IMR-90 (cell line): Measurements from ENCODE around the gene SLC9C2. TPM values are rescaled to one million over a fixed set of nuclear protein-coding genes. Genes with fewer than 3 reads are reported as not detected.

Experiments
- ATAC-seq: fragments of 200-7000 bp; cut with Tn5 transposase; 2 replicates; pipeline ENCODE4 v1.9.1; 2020; ENCODE audit warnings: low read depth, mild to moderate bottlenecking, moderate library complexity
- BruUV-seq: library from RNA; stranded (reverse); fragments of 400-500 nt; replicated peaks from 2 replicates; lab custom pipeline; 2021; lab: Mats Ljungman, UMichigan
- CTCF ChIA-PET: fragments of 300-600 bp; formaldehyde crosslinking; extraction: SDS; loops from one replicate; lab custom pipeline; 2021; ENCODE audit warnings: antibody characterized with exemption; lab: Yijun Ruan, JAX
- POLR2A ChIA-PET: fragments of 300-600 bp; sonication (Branson Sonifier 250); formaldehyde crosslinking; loops from one replicate; lab custom pipeline; 2022; ENCODE audit warnings: antibody characterized with exemption; ENCODE audit not compliant: unreplicated experiment; lab: Charles Lee
- DNase-seq: peaks from one replicate; pipeline ENCODE4 v3.0.0; 2013
- H2AFZ ChIP-seq: replicated peaks from 2 replicates; pipeline ENCODE3; 2013; ENCODE audit warnings: low read length, mild to moderate bottlenecking; ENCODE audit not compliant: poor library complexity
- H2AK5ac ChIP-seq: 2 replicates; pipeline ENCODE4 v1.6.1; 2013; ENCODE audit warnings: low read depth, low read length, inconsistent platforms
- H2AK9ac ChIP-seq: replicated peaks from 2 replicates; pipeline ENCODE3; 2013; ENCODE audit warnings: mild to moderate bottlenecking, low read depth, low read length, moderate library complexity; ENCODE audit not compliant: poor library complexity
- H2BK120ac ChIP-seq: 2 replicates; pipeline ENCODE4 v1.6.1; 2013; ENCODE audit warnings: low read depth, low read length, inconsistent platforms
- H2BK15ac ChIP-seq: 3 replicates; pipeline ENCODE4 v1.6.1; 2013; ENCODE audit warnings: low read depth, low read length, inconsistent platforms
- H2BK20ac ChIP-seq: 2 replicates; pipeline ENCODE4 v1.6.1; 2013; ENCODE audit warnings: low read depth, mild to moderate bottlenecking, inconsistent platforms, low read length, moderate library complexity
- H2BK5ac ChIP-seq: 2 replicates; pipeline ENCODE4 v1.6.1; 2013; ENCODE audit warnings: mild to moderate bottlenecking, low read depth, low read length, inconsistent platforms; ENCODE audit not compliant: poor library complexity, severe bottlenecking
- H3K14ac ChIP-seq: replicated peaks from 2 replicates; pipeline ENCODE4 v1.6.1; 2013; ENCODE audit warnings: low read depth, low read length, inconsistent platforms
- H3K18ac ChIP-seq: 2 replicates; pipeline ENCODE4 v1.6.1; 2013; ENCODE audit warnings: low read depth, low read length, control low read depth
- H3K23ac ChIP-seq: 2 replicates; pipeline ENCODE4 v1.6.1; 2013; ENCODE audit warnings: low read depth, low read length, inconsistent platforms
- H3K27ac ChIP-seq: 2 replicates; pipeline ENCODE4 v1.5.1; 2013; ENCODE audit warnings: mild to moderate bottlenecking, control low read depth, low read length; ENCODE audit not compliant: insufficient read depth
- H3K27me3 ChIP-seq: 2 replicates; pipeline ENCODE4 v1.6.1; 2013; ENCODE audit warnings: low read length; ENCODE audit not compliant: control insufficient read depth, insufficient read depth
- H3K36me3 ChIP-seq: 2 replicates; pipeline ENCODE4 v1.6.1; 2013; ENCODE audit warnings: low read length, mixed read lengths; ENCODE audit not compliant: control insufficient read depth, insufficient read depth
- H3K4ac ChIP-seq: 2 replicates; pipeline ENCODE4 v1.6.1; 2013; ENCODE audit warnings: low read depth, low read length, inconsistent platforms
- H3K4me1 ChIP-seq: 2 replicates; pipeline ENCODE4 v1.6.1; 2013; ENCODE audit warnings: low read length, mixed read lengths; ENCODE audit not compliant: control insufficient read depth, insufficient read depth
- H3K4me2 ChIP-seq: 2 replicates; pipeline ENCODE4 v1.6.1; 2013; ENCODE audit warnings: low read depth, mild to moderate bottlenecking, control low read depth, low read length, moderate library complexity
- H3K4me3 ChIP-seq: 2 replicates; pipeline ENCODE4 v1.5.1; 2013; ENCODE audit warnings: low read depth, mild to moderate bottlenecking, control low read depth, low read length, moderate library complexity; ENCODE audit not compliant: insufficient read depth
- H3K56ac ChIP-seq: 2 replicates; pipeline ENCODE4 v1.6.1; 2013; ENCODE audit warnings: low read length, inconsistent platforms; ENCODE audit not compliant: insufficient read depth; ENCODE audit errors: extremely low read depth
- H3K79me1 ChIP-seq, 2 experiments: 2 replicates each; pipeline ENCODE4 v1.6.1; 2013; ENCODE audit warnings: low read length in 2 of 2, inconsistent platforms in 1 of 2, low read depth in 1 of 2
- H3K9ac ChIP-seq: 2 replicates; pipeline ENCODE4 v1.6.1; 2013; ENCODE audit warnings: low read depth, low read length, control low read depth
- H3K9me1 ChIP-seq: 2 replicates; pipeline ENCODE4 v1.6.1; 2013; ENCODE audit warnings: low read length, inconsistent platforms; ENCODE audit not compliant: insufficient read depth
- H3K9me3 ChIP-seq: 2 replicates; pipeline ENCODE4 v1.6.1; 2013; ENCODE audit warnings: low read length; ENCODE audit not compliant: control insufficient read depth, insufficient read depth
- H4K20me1 ChIP-seq: 2 replicates; pipeline ENCODE4 v1.6.1; 2013; ENCODE audit warnings: low read length, inconsistent platforms; ENCODE audit not compliant: insufficient read depth
- H4K5ac ChIP-seq: 2 replicates; pipeline ENCODE4 v1.6.1; 2013; ENCODE audit warnings: mild to moderate bottlenecking, low read depth, low read length, control low read depth
- H4K8ac ChIP-seq, 2 experiments: 2 replicates each; pipeline ENCODE4 v1.6.1; 2013; ENCODE audit warnings: low read depth in 2 of 2, low read length in 2 of 2, control low read depth in 1 of 2, inconsistent platforms in 1 of 2
- H4K91ac ChIP-seq: 2 replicates; pipeline ENCODE4 v1.6.1; 2013; ENCODE audit warnings: low read depth, low read length, inconsistent platforms; ENCODE audit not compliant: insufficient read depth
- BHLHE40 ChIP-seq: fragments of 150-350 bp; IDR thresholded peaks from 2 replicates; pipeline ENCODE4 v1.6.1; 2016; ENCODE audit warnings: mild to moderate bottlenecking, low read depth, low read length
- FOS ChIP-seq: fragments of 150-350 bp; IDR thresholded peaks from 2 replicates; pipeline ENCODE4 v1.6.1; 2016; ENCODE audit warnings: low read depth, low read length
- MAZ ChIP-seq: IDR thresholded peaks from 2 replicates; pipeline ENCODE4 v1.6.1; 2012; ENCODE audit warnings: low read depth, mild to moderate bottlenecking, low read length, improper control_type of control experiment, moderate library complexity, borderline replicate concordance
- RCOR1 ChIP-seq: IDR thresholded peaks from 2 replicates; pipeline ENCODE4 v1.6.1; 2012; ENCODE audit warnings: mild to moderate bottlenecking, low read length, improper control_type of control experiment; ENCODE audit not compliant: insufficient replicate concordance
- WGBS, 2 experiments: methylation state at CpG; one replicate each; pipeline versions ENCODE4 v1.1.5 to v1.1.7; 2013; ENCODE audit warnings: missing lambda C conversion rate in 2 of 2; ENCODE audit not compliant: insufficient read length in 1 of 2; ENCODE audit errors: extremely low coverage in 2 of 2; 5-methylcytosine and 5-hydroxymethylcytosine counted together
- dilution Hi-C: fragments of 300-500 bp; cut with HindIII; formaldehyde crosslinking; loops from one replicate; pipeline ENCODE4 v1.14.3; 2018; ENCODE audit warnings: low sequenced_read_pairs; ENCODE audit not compliant: unreplicated experiment
- in situ Hi-C: fragments of 300-500 bp; cut with MboI; formaldehyde crosslinking; loops from 3 replicates; pipeline ENCODE4 v1.14.3; 2019; ENCODE audit warnings: low sequenced_read_pairs, inconsistent platforms, mixed read lengths
- intact Hi-C: fragments of 100-400 bp; cut with micrococcal nuclease; formaldehyde crosslinking; loops from 2 replicates; pipeline ENCODE4 v1.10.0; 2022
- polyA plus RNA-seq, 3 experiments: library from polyadenylated mRNA; depleted of rRNA; stranded (reverse); fragments of >200 nt; gene quantifications; 2 replicates each; pipeline ENCODE4 v1.2.3, GENCODE V29; 2012; ENCODE audit warnings: low replicate concordance in 1 of 3
- total RNA-seq: library from RNA; depleted of rRNA; stranded (reverse); fragments of >200 nt; gene quantifications from 2 replicates; pipeline ENCODE4 v1.2.3, GENCODE V29; 2012
- TF ChIP-seq, protein P1 (sequence below): fragments of 150-350 bp; IDR thresholded peaks from 2 replicates; pipeline ENCODE4 v1.6.1; 2016; ENCODE audit warnings: low read depth, mild to moderate bottlenecking, low read length, moderate library complexity, borderline replicate concordance

SLC9C2 gene
- total and polyA plus RNA-seq, 2 of the 4 experiments (the other 2 are of a cell fraction), result not detected

- peaks cover 6% of the 10 kb centered on the region for H3K27me3 ChIP-seq
- no peak for ATAC-seq
- H3K18ac ChIP-seq, result no peak overlapping the region
- ChIA-PET POLR2A (no interaction called here), CTCF (no interaction called here)
- H3K4me3 ChIP-seq, result no peak overlapping the region
- in situ Hi-C loops (no loop called here), dilution Hi-C loops (no loop called here), intact Hi-C loops (no loop called here)
- H4K20me1 ChIP-seq, result no peaks in the 10 kb centered on the region
- H2BK120ac ChIP-seq, result no peak overlapping the region
- BruUV-seq, result no TSS peak
- H3K4ac ChIP-seq, result no peak overlapping the region
- no peaks in the 10 kb centered on the region for H3K36me3 ChIP-seq
- no peak overlapping the region for H4K8ac ChIP-seq
- no peaks in the 10 kb centered on the region for H3K9me3 ChIP-seq
- no CpG with 5 or more reads among the region's 2 CpGs for WGBS, 2 experiments
- H2AK9ac ChIP-seq, result no peak overlapping the region
- no peak for TF ChIP-seq FOS
- no peak for TF ChIP-seq RCOR1
- TF ChIP-seq BHLHE40, result no peak
- TF ChIP-seq, protein P1, sequence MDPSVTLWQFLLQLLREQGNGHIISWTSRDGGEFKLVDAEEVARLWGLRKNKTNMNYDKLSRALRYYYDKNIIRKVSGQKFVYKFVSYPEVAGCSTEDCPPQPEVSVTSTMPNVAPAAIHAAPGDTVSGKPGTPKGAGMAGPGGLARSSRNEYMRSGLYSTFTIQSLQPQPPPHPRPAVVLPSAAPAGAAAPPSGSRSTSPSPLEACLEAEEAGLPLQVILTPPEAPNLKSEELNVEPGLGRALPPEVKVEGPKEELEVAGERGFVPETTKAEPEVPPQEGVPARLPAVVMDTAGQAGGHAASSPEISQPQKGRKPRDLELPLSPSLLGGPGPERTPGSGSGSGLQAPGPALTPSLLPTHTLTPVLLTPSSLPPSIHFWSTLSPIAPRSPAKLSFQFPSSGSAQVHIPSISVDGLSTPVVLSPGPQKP, result no peak
- TF ChIP-seq MAZ, result no peak
- H3K4me1 ChIP-seq, result no peaks in the 10 kb centered on the region
- H2BK20ac ChIP-seq, result no peak overlapping the region
- no peak overlapping the region for H2BK5ac ChIP-seq
- H3K27ac ChIP-seq, result no peak overlapping the region
- H2AFZ ChIP-seq, result no peak overlapping the region
- H3K14ac ChIP-seq, result no peak overlapping the region
- no peak for DNase-seq
- no peak overlapping the region for H3K56ac ChIP-seq
- H2BK15ac ChIP-seq, result no peak overlapping the region
- H3K9me1 ChIP-seq, result no peaks in the 10 kb centered on the region
- H3K4me2 ChIP-seq, result no peak overlapping the region; the same call in 1 of the 2 replicates
- H3K79me1 ChIP-seq, result no peaks in the 10 kb centered on the region
- no peak overlapping the region for H3K9ac ChIP-seq
- no peak overlapping the region for H4K91ac ChIP-seq
- H3K23ac ChIP-seq, result no peak overlapping the region
- no peak overlapping the region for H4K5ac ChIP-seq
- H2AK5ac ChIP-seq, result no peak overlapping the region
Observed at GRCh38 chr1:173601588-173601987, 1.3 kb downstream of the SLC9C2 start.
